ENCODE measurements around the gene FRMD4A. TPM values are rescaled to one million over a fixed set of nuclear protein-coding genes. Genes with fewer than 3 reads are reported as not detected.

FRMD4A gene
- total RNA-seq, 1 experiment from 2014 or later, result 7.0 TPM

- Mint-ChIP-seq H3K4me1 (ENCODE audit: low read depth, unreplicated experiment) (peaks cover 15% of the 10 kb centered on the region), H3K4me3 (ENCODE audit: low read depth, unreplicated experiment) (no peak overlapping the region), H3K9me3 (ENCODE audit: low read depth, unreplicated experiment) (no peaks in the 10 kb centered on the region), H3K27ac (ENCODE audit: unreplicated experiment) (no peak overlapping the region), H3K36me3 (ENCODE audit: insufficient read depth, unreplicated experiment) (peaks cover 6% of the 10 kb centered on the region), H3K27me3 (ENCODE audit: unreplicated experiment) (no peaks in the 10 kb centered on the region)
- BruUV-seq (replicated peaks), result no TSS peak
- CTCF ChIA-PET, result no interaction called here
- DNase-seq, result no peak
- intact Hi-C loops (cut with micrococcal nuclease; ENCODE audit: unreplicated experiment), result no loop called here
- no peak for TF ChIP-seq CTCF (IDR thresholded peaks at IDR 0.05; ENCODE audit: unreplicated experiment)
These were observed 468.0 kb downstream of the FRMD4A start for GRCh38 chr10:13862546-13863233.

GRCh38 chr10:13860886-13861285 is 469.8 kb downstream of the FRMD4A start:
- intact Hi-C loops (cut with micrococcal nuclease; ENCODE audit: unreplicated experiment), result no loop called here
- no peak for TF ChIP-seq CTCF (IDR thresholded peaks at IDR 0.05; ENCODE audit: unreplicated experiment)
- Mint-ChIP-seq H3K36me3 (ENCODE audit: insufficient read depth, unreplicated experiment) (peaks cover 6% of the 10 kb centered on the region), H3K9me3 (ENCODE audit: low read depth, unreplicated experiment) (no peaks in the 10 kb centered on the region), H3K4me3 (ENCODE audit: low read depth, unreplicated experiment) (no peak overlapping the region), H3K4me1 (ENCODE audit: low read depth, unreplicated experiment) (peaks cover 6% of the 10 kb centered on the region), H3K27ac (ENCODE audit: unreplicated experiment) (no peak overlapping the region), H3K27me3 (ENCODE audit: unreplicated experiment) (peaks cover 11% of the 10 kb centered on the region)
- CTCF ChIA-PET, result no interaction called here
- no peak for DNase-seq
- no TSS peak for BruUV-seq (replicated peaks)

- Mint-ChIP-seq H3K4me3 (ENCODE audit: low read depth, unreplicated experiment) (no peak overlapping the region), H3K36me3 (ENCODE audit: insufficient read depth, unreplicated experiment) (peaks cover 6% of the 10 kb centered on the region), H3K27me3 (ENCODE audit: unreplicated experiment) (peaks cover 11% of the 10 kb centered on the region), H3K27ac (ENCODE audit: unreplicated experiment) (no peak overlapping the region), H3K4me1 (ENCODE audit: low read depth, unreplicated experiment) (no peaks in the 10 kb centered on the region), H3K9me3 (ENCODE audit: low read depth, unreplicated experiment) (no peaks in the 10 kb centered on the region)
- TF ChIP-seq CTCF (IDR thresholded peaks at IDR 0.05; ENCODE audit: unreplicated experiment), result no peak
- no peak for DNase-seq
- intact Hi-C loops (cut with micrococcal nuclease; ENCODE audit: unreplicated experiment), result no loop called here
- no TSS peak for BruUV-seq (replicated peaks)
- CTCF ChIA-PET, result no interaction called here
These were observed 470.6 kb downstream of the FRMD4A start for GRCh38 chr10:13859979-13860654.

GRCh38 chr10:13858709-13859108 is 472.0 kb downstream of the FRMD4A start:
- H3K27ac Mint-ChIP-seq (ENCODE audit: unreplicated experiment), result no peak overlapping the region
- CTCF ChIA-PET, result no interaction called here
- no peaks in the 10 kb centered on the region for H3K9me3 Mint-ChIP-seq (ENCODE audit: low read depth, unreplicated experiment)
- H3K27me3 Mint-ChIP-seq (ENCODE audit: unreplicated experiment), result peaks cover 11% of the 10 kb centered on the region
- no TSS peak for BruUV-seq (replicated peaks)
- no peak for TF ChIP-seq CTCF (IDR thresholded peaks at IDR 0.05; ENCODE audit: unreplicated experiment)
- H3K36me3 Mint-ChIP-seq (ENCODE audit: insufficient read depth, unreplicated experiment), result peaks cover 6% of the 10 kb centered on the region
- no peaks in the 10 kb centered on the region for H3K4me1 Mint-ChIP-seq (ENCODE audit: low read depth, unreplicated experiment)
- intact Hi-C loops (cut with micrococcal nuclease; ENCODE audit: unreplicated experiment), result no loop called here
- H3K4me3 Mint-ChIP-seq (ENCODE audit: low read depth, unreplicated experiment), result no peak overlapping the region
- no peak for DNase-seq
